HL-60 (cell line): ENCODE results near the gene PNMA6E.

ENCODE experiments used
- CTCF ChIP-seq: IDR thresholded peaks from one replicate; pipeline ENCODE4 v1.5.1; 2011; ENCODE audit warnings: low read length, control low read depth, inconsistent platforms; ENCODE audit not compliant: insufficient read depth
- REST ChIP-seq: IDR thresholded peaks from 2 replicates; pipeline ENCODE4 v1.6.1; 2012; ENCODE audit warnings: low read depth; ENCODE audit not compliant: insufficient replicate concordance

GRCh38 chrX:153426204-153426603, 25.1 kb upstream of the PNMA6E start:
- TF ChIP-seq REST (no peak), CTCF (no peak)
